LNCaP clone FGC (cell line): Measurements from ENCODE around the gene BABAM1.

Source experiments
- DNase-seq: peaks from one replicate; pipeline ENCODE4 v3.0.0-alpha.2; 2011; ENCODE audit warnings: low read depth
- H3K4me3 ChIP-seq: 2 replicates; pipeline ENCODE4 v1.5.1; 2011; ENCODE audit warnings: mild to moderate bottlenecking, low read depth, low read length, control low read depth
- CTCF ChIP-seq: IDR thresholded peaks from 2 replicates; pipeline ENCODE4 v1.5.1; 2012; ENCODE audit warnings: mild to moderate bottlenecking; ENCODE audit not compliant: control insufficient read depth, insufficient read depth; ENCODE audit errors: extremely low read depth

Gene BABAM1

DNA sequence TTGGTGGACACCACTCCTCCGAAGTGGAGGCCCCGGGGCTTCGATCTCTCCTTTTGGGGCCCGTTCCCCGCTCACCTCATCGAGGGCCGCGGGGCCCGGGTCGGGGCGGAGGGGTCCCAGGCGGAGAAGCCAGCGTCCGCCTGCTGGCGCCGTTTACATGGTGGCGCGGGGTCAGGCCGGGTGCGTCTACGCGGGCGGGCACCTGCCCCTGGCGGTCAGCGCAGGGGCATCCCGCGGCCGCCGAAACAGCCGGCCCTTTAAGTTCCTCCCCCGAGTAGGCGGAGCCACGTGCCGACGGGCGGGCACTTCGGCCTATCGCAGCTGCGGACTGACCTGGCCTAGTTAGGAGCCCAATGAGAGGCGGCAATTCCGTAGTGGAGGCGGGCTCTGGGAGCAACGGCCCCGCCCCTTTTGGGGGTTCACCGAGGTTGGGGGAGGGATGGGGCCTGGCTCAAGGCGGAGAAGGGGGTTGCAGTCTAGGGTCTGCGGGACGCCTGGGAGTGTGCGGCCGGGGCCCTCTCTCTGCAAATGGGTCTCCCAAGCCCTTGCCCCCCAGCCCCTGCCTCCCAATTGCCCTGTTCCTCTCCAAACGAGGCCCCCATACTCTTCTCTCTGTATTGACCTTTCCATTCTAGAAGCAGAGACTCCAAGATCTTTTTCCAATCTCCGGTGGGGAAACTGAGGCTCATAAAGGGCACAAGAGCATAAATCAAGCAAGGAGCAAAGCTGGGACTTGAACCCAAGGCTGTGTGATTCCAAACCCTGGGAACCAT is 36.1 kb downstream of the BABAM1 start, which contains the start of gene ABHD8:
Gene ABHD8 (minus strand): TSS at position 259 of the 773 bp plus-strand sequence. CDS start 1,809 bp downstream, outside the sequence.
- peak; percentile 56 for TF ChIP-seq CTCF
- DNase-seq = peak; percentile 87
- peak within 1 kb of the TSS; percentile 83 for H3K4me3 ChIP-seq

DNA sequence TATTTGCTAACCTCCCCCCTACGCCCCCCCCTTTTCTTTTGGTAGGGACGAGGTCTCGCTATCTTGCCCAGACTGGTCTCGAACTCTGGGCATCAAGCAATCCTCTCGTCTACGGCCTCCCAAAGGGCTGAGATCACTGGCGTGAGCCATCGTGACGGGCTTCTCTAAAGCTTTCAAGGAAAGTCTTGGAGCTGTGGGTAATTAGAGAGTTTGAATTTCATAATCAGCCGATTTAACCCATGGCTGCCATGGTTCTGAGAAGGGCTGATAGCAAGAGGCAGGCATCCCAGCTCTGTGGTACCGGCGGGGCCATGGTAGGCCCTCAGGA is 36.7 kb downstream of the BABAM1 start:
- DNase-seq = no peak
- no peak overlapping the region; the same call in 1 of the 2 replicates for H3K4me3 ChIP-seq

GRCh38 chr19:17304386-17305215 is 37.4 kb downstream of the BABAM1 start:
- no peak for TF ChIP-seq CTCF
- no peak for DNase-seq
- H3K4me3 ChIP-seq = no peak overlapping the region

More for the DNA sequence above, 36.7 kb downstream of the BABAM1 start:
- no peak for TF ChIP-seq CTCF

- TF ChIP-seq CTCF = no peak
- no peak for DNase-seq
- no peak overlapping the region for H3K4me3 ChIP-seq
Observed at GRCh38 chr19:17305216-17305516, 37.9 kb downstream of the BABAM1 start.

GRCh38 chr19:17305517-17306284 is 38.5 kb downstream of the BABAM1 start, which contains the start of gene MRPL34:
MRPL34 (plus strand) TSS chr19:17305872; CDS start chr19:17305893, 21 bp downstream.
- peak within 1 kb of the TSS; percentile 78 for H3K4me3 ChIP-seq
- peak; percentile 99 for DNase-seq
- peak; percentile 91 for TF ChIP-seq CTCF

GRCh38 chr19:17306285-17306714 is 39.1 kb downstream of the BABAM1 start:
- TF ChIP-seq CTCF = no peak
- no peak for DNase-seq
- peak overlapping the region; percentile 78 for H3K4me3 ChIP-seq
